NCI-H446 treated with DMSO at 0.1 percent for 48 hours (cell line): ENCODE data around the gene WNT2.

Source experiments
- DNase-seq: peaks from one replicate; lab custom pipeline; 2025; lab: John Stamatoyannopoulos, UW

The WNT2 gene

DNA sequence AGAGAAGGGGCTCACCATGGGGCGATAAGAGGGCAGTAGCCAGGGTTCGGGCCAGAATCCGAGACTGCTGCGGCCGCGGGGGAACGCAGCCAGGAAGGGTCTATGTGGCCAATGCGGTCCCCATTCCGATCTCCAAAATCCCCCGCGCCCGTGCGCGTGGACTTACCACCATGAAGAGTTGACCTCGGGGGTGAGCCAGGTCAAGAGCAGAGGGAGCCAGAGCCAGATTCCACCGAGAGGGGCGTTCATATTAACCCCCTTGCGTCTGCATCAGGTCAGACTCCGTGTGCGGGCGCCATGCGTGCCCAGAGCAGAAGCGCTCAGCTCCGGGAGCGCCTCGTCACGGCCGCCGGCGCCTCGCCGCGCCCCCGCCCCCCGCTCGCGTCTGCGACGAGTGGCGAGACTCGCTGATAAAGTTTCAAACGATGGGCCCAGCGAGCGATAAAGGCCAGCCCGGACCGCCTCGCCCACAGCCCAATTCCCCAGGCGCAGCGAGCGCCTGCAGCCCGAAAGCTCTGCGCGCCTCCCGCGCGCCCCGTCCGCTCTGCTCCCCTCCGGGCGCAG is at the start of gene WNT2:
Gene WNT2, minus strand, starts transcription at position 318 of the 564 bp plus-strand sequence. Its CDS starts 69 bp downstream, at position 249.
- DNase-seq: no peak

DNA sequence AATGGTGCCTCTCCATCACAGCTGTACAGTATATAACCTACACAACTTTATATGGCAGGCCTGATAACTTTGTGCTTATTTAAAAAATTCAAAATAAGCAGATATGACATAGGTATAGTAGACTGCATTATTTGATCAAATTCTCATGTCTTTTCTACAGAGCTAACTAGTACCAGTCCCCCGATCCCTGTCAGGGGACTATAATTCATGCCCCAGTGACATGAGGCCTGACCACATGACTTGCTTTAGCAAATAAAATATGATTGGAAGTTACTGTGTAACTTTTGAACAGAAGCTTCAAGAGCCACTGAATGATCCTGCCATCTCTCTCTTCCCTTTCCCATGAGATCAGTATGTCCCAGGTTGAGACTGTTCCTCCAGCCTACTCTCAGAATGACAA is 49.2 kb upstream of the WNT2 start:
- no peak for DNase-seq

DNA sequence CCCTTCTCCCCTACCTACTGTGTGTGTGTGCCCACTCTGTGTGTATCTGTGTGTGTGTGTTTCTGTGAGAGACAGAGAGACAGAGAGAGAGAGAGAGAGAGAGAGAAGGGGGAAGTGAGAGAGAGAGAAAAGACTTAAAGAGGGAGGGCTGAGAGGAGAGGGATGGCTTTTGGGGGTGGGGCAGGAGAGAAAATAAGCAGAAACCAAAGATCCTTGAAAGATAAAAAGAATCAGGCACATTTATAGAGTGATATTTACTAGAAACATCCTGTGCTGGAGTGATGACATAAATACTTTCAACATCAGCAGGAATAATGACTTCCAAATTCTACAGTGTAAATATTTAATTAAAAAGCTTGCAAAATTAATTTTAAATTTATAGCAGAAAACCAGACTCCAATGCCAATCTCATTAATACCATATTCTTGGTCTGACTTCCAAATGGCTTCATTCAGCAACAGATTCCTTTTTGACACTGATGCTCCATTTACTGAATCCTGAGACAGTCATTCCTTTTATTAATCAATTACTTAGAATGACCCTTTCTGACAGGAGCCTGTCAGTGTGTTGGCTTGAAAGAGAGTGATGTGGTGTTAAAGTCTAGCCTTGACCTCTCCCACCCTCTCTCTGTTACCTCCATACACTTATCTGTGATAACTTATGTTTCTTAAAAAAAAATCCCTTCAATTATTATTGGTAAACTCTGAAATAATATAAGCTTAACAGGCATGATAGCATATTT is 41.7 kb upstream of the WNT2 start:
- DNase-seq: no peak

DNA sequence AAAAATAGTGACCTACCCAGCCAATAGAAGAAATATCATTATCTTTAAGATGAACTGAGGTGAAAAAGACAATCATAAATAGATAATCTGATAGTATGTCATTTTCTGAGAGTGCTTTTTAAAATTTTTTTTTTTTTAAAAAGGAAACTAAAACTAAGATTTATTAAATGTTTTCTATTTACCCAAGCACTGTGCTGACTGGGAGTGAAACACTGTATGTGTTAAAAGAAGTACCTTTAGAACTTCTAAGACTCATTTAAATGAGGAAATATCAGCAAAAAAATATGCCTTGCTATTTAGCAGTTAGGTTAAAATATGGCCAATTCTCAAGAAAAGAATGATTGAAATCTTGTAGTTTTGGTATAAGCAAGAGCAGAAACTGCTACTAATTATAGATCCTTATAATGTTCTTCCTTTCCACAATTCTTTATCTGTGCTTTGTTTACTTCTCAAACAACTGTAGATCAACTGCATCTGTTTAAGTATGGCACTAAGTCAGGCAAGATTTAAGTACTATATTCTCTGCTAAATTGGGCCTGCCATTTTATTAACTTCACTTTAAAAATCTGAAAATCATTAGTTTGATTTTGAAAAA is 39.5 kb upstream of the WNT2 start:
- no peak for DNase-seq

DNA sequence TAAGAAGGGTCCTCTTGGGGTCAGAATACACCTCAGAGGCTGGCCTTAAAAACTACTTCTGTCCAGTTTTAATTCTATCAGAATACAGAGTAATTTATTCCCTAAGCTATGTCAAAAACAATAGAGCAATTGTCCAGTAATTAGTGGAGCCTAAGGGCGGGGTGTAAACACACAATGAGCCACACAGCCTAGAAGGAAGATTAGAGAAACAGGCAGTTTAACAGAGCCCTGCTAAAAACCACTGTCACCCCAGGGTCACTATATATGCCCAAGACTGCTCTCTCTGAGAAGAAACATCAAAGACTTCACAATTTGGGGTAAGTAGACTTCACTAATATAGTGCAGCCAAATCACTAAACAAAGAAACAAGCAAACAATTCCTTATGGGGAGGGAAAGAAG is 27.2 kb upstream of the WNT2 start:
- no peak for DNase-seq

DNA sequence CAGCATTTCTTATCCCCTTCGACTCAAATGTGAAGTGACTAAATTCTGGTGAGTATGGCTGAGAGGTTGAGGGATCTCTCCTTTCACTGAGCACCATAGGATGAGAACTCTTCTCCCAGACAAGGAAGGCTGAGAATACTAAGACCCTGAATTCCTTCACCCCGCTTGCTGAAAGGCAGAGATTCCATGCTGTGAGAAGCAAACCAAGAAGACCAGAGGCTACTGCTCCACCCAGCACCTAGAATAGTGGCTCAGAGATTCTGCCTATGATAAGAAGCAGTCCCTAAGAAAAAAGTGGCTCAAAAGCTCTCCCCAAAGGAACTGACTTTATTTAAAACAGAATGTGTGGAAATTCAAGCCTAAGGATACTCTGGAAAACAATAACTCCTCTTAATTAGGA is 26.7 kb upstream of the WNT2 start:
- DNase-seq: no peak

DNA sequence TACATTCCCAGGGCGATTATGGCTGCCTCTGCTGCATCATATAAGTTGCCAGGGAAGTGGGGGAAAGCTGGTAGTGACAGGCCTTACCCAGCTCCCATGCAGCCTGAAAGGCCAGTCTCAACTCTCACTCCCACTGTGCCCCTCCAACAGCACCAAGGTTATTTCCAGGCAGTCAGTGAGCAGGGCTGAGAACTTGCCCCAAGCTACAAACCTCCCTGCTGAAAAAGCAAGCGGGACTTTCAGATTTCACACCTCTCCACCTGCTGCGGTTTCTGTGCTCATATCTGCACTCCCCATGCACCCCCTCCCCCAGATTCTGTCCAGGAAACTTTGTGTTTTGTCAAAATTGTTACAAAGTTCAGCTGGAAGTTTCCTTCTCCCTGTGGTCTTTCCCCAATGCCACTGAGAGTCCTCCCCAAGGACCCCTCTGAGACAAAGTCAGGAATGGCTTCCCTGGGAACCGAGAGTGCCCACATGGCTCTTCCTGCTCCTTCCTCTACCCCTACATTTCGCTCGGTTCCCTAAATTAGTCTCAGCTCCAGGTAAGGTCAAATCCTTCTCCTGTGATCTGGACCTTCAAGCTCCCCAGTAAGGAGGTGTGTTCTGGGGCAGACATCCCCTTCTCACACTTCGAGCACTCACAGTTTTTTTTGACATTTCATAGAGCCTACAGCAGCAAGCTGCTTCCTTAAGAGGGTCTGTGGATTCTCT is 25.3 kb upstream of the WNT2 start:
- DNase-seq: no peak

DNA sequence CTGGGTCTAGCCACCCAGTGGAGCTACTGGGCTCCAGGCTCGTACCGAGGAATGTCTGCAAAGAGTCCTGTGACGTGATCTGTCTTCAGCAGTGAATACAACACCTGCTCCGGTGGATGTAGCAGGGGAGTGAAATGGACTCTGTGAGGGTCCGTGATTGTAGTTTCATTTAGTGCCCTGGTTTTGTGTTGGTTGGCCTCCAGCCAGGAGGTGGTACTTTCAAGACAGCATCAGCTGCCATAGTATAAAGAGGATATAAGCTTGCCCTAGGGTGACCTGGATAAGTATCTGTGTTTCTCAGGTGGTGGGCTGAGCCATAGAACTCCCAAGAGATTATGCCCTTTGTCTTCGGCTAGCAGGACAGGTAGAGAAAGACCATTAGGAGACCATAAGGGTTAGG is 24.6 kb upstream of the WNT2 start:
- DNase-seq: no peak

DNA sequence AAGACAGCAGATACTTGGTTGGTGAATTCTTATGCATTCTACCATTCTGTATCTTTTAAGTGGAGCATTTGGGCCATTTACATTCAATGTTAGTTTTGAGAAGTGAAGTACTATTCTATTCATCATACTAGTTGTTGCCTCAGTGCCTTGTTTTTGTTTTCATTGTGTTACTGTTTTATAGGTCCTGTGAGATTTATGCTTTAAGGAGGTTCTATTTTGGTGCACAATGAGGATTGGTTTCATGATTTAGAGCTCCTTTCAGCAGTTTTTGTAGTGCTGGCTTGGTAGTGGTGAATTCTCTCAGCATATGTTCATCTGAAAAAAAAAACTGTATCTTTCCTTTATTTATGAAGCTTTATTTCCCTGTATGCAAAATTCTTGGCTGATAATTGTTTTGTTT is 23.3 kb upstream of the WNT2 start:
- DNase-seq: no peak

DNA sequence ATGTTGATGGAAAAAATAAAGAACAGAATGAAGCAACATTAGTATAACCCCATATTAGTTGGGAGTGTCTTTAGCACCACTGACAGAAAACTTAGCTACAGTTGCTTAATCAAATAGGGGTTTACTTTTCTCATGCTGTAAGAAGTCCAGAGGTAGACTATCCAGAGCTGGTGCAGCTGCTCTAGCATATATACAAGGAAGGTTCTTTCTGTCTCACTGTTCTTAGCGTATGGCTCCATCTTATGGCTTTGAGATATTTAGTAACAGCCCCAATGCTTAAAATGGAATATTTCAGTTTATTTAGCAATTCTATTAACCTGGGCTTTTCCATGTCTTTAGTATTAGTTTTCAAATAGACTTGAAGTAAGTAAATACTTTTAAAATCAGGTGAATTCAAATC is 15.2 kb upstream of the WNT2 start:
- no peak for DNase-seq

DNA sequence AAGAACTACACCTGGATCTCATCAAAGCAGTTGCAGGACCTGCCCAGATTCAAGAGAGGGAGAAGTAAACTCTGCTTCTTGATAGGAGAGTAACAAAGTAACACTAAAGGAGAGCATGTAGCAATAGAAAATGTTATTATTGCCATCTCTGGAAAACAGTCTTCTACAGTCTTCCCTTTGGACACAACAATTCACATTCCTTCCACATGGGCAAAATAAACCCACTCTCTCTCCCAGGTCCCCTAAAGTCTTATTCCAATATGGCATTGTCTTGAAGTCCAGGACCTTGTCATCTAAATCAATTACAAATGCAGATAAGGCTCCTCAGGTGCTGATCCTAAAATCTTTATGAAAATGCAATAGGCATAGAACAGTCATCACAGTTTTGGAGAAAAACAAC is 10.3 kb upstream of the WNT2 start:
- DNase-seq: no peak

DNA sequence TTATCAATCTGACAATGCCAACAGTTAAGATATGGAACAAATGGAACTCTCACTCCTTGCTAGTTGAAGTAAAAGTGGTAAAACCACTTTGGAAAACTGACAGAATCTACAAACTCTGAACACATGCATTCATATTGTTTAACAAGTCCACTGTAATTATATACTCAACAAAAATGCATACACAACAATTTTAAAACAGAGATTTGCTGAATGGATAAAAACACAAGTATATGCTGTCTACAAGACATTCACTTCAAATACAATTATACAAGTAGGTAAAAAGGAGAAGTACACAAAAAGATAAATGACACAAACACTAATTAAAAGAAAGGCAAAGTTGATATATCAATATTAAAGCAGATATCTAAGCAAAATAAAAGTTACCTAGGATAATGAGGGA is 9.2 kb upstream of the WNT2 start:
- no peak for DNase-seq

DNA sequence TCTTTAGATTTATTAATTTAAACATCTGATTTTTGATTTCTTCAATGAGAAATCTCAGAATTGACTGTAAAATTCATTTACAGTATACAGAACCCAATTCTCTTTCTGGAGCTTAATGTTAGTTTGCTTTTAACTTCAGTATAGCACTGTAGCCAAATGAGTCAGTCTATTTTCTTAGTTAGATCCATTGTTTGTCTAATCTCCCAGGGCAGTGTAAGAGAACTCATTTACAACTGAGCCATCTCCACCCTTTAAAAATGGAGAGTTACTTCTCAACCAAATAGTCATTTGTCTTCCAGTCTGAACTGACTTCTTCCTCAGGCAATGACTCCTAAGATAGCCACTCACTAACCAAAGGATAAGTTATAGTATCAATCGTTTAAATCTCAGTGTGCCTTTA is 3.0 kb upstream of the WNT2 start:
- DNase-seq: no peak

DNA sequence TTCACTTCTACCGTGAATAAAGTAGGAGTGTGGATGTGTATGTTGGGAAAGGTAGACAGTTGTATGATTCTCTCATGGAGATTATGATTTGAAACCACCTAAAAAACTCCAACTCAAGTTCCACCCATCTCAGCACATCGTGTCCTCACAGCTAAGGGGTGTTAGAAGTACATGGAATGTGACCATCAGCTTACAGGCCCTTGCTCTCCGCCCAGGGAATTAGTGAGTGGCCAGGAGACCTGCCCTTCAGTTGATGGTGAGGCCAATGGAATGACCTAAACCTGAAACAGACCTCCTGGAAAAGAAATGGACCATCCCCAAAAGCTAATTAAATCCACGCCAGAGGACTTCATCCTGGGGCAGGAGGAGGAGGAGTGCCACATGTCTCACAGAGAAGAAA is 2.1 kb upstream of the WNT2 start:
- no peak for DNase-seq

DNA sequence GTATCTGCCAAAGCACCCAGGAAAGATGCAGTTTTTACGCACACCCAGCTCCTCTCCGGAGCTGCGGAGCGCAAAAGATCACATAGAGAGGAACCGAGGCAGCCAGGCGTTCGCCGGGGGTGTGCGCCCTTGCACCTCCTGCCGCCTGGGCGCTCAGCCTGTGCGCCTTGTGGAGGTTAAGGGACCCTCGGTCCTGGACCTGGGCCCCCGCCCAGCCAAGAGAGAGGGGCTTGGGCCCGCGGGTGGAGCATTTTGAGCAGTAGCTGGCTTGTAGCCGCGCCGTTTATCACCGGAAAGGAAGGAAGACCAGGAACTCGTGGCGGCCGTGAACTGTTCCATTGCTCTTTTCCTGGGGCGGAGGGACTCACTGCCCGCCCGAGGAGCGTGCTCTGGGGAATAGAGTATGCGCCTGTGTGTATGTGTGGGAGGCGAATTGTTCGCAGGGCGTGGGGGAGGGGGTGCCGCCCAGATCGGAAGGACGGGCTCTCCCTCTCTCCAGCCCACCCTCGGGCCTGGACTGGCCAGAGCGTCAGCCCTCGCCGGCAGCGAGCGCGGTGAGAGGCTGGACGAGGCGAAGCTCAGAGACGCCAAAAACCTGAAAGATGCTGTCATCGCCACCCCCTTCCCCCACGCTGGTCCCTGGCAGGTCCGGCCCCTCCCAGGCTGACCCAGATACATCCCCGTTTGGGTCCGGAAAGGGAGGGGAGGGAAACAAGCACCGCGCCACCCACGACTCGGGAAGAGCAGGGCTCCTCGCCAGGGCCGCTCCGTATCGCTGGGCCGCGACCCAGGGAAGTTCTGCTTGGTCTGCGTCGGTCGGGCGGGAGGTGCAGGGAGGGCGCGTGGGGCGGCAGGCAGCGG is 1.2 kb upstream of the WNT2 start:
- no peak for DNase-seq

DNA sequence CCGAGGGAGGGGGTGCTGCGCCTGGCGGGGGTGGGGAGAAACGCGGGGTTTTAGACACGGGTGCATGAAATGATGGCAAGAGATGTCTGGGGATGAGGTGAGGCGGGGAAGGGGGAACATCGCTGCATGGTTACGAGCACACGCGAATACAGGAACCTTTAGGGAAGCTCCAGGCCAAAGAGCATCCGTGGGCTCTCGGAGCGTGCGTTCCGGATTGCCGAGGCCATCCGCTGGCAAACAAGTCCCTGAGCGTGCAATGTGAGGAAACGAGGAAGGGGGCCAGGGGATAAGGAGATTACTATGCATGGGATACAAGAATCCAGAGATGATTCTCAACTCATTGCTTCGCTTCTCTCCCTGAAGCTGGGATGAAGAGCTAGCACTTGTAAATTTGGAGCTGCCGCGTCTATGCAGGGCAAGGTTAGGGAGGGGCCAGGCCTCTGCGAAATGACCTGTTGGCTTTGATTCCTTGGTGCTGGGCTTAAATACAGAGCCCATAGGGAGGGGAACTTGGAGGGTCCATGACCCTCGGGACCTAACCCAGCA is 520 bp upstream of the WNT2 start:
- no peak for DNase-seq

DNA sequence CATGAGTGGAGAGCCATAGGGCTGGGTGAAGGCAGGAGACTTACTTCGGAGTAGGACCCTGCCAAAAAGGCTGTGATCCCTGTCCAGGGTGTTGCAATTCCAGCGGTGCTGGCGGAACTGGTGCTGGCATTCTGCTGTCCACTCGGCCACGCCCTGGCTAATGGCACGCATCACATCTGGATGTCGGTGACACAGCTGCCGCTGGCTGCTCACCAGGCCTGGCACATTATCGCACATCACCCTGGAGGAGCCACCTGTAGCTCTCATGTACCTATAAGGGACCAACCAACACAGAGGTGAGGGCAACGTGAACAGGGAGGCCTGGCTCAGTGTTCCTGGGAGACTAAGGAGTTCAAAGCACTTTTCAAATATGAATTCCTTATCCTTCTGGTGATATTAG is 2.3 kb downstream of the WNT2 start:
- DNase-seq: no peak

DNA sequence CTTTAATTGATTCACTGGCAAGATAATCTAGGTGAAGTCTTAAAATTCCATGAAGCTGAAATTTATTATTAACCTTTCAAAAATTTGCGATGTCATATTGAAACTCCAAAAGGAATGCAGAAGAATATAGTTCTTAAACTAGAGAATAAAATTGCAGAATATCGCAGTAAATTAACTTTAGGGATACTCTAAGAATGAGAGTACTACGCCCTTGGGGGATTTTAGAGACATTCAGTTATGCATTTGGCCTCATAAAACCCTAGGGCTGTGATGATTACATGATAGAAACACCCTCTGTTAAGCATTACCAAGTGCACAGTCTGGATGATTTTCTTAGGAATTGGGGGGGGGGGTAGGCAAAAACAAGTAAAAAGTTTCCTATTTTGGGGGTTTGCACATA is 3.7 kb downstream of the WNT2 start:
- DNase-seq: no peak

DNA sequence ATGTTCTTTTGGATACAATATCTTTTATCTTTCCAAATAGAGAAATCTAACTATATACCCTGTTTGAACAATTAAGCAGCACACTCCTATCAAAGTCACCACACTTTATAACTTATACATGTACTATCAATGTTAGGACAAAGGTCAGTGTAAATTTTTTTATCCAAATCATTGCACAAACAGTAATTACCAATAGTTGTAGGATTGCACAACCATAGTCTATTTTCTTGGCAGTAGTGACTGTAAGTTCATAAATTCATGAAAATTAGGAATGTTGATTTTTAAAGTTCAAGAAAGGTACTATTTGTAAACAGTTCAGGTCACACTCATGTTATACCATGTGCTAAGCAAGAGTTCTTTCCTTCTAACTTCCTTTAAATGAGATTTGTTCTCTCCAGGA is 9.3 kb downstream of the WNT2 start:
- DNase-seq: no peak

DNA sequence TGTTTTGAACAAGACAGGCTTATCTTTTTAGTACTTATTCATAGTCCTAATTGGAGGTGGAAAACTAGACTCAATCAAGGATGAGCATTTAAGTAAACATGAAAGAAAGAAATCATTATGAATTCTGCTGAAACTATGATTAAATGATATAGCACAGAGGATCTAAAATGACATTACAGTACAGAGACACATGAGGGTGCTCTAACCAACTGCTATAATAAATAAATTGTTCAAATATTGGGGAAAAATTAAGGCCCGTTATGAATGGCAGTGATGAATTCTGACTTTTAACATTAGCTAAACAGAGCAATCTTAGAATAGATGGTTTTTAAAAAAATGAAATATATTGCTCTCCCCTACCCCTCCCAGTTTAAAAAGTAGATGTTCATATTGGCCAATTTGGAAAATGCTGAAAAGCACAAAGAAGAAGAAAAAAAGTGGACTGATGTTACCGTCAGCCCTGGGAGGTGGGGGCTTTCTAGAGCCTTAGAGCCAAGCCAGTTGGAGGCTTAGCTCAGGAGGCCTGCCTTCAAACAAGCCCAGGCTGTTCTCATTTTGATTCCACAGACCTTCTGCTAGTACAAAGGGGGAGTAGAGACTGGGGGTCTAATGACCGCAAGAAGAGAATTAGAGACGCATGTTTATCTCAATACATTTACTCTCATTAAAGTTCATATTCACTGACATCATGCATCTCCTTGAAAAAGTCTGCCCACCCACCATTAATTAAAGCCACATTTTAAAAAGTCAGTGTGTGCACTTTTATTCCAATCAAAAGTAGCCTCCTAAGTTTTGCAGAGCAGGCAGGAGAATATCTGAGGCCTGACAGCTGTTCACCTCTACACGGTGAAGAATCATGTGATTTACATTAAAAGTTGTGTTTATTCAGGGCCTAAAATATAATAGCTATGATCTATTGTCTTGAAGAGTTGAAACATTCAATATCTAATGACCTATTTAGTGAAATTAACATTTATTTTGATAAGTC is 10.0 kb downstream of the WNT2 start:
- no peak for DNase-seq

DNA sequence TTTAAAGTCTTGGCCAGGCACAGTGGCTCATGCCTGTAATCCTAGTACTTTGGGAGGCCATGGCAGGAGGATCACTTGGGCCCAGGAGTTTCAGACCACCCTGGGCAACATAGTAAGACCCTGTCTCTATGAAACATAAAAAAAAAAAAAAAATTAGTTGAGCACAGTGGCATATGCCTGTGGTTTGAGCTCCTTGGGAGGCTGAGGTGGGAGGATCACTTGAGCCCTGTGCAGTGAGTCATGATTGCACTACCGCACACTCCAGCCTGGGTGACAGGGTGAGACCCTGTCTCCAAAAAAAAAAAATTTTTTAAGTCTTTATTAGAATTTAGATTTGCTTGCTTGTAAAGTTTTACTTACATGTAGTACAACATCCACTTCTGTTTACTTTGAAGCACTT is 14.0 kb downstream of the WNT2 start:
- DNase-seq: no peak
